Mesothelial cell of epicardium (in vitro differentiated cells): ENCODE results near the gene CCDC102B. TPM values are rescaled to one million over a fixed set of nuclear protein-coding genes. Genes with fewer than 3 reads are reported as not detected.

Experiments used
- DNase-seq, 2 experiments: peaks; one replicate each; pipeline ENCODE4 v3.0.0; 2021; ENCODE audit warnings: low spot score in 2 of 2; ENCODE audit not compliant: unreplicated experiment in 2 of 2
- H3K27ac Mint-ChIP-seq: 2 replicates; pipeline ENCODE4 v1.8.0; 2021; ENCODE audit warnings: mixed read lengths
- H3K27me3 Mint-ChIP-seq: 2 replicates; pipeline ENCODE4 v1.8.0; 2021; ENCODE audit warnings: low read depth, mixed read lengths
- H3K36me3 Mint-ChIP-seq: 2 replicates; pipeline ENCODE4 v1.8.0; 2021; ENCODE audit warnings: mixed read lengths
- H3K4me1 Mint-ChIP-seq: 2 replicates; pipeline ENCODE4 v1.8.0; 2021; ENCODE audit warnings: mixed read lengths
- H3K4me3 Mint-ChIP-seq: 2 replicates; pipeline ENCODE4 v1.8.0; 2021; ENCODE audit warnings: mild to moderate bottlenecking, moderate library complexity, mixed read lengths
- H3K9me3 Mint-ChIP-seq: 2 replicates; pipeline ENCODE4 v1.8.0; 2021; ENCODE audit warnings: mixed read lengths
- CTCF ChIP-seq: fragments of 200-600 bp; sonication (generic); IDR thresholded peaks from one replicate; pipeline ENCODE4 v1.5.0; 2021; ENCODE audit warnings: antibody characterized with exemption; ENCODE audit not compliant: unreplicated experiment
- total RNA-seq: library from RNA; stranded (reverse); gene quantifications from 3 replicates; pipeline ENCODE4 v1.2.1, GENCODE V29; 2021

CCDC102B gene
- total RNA-seq = 5.3 to 8.2 TPM (median 7.1 TPM) in 3 replicates

GRCh38 chr18:68797871-68798270, at the start of gene CCDC102B:
Gene CCDC102B (plus strand): TSS chr18:68798080. CDS start chr18:68836764, 38,684 bp downstream.
- TF ChIP-seq CTCF = no peak
- DNase-seq = no peak
- Mint-ChIP-seq H3K27me3 (no peaks in the 10 kb centered on the region), H3K4me3 (no peak within 1 kb of the TSS), H3K27ac (no peak within 1 kb of the TSS), H3K36me3 (no peaks in the 10 kb centered on the region), H3K9me3 (no peaks in the 10 kb centered on the region), H3K4me1 (peaks cover 2% of the 10 kb centered on the region)

- TF ChIP-seq CTCF = no peak
- Mint-ChIP-seq H3K4me3 (no peak overlapping the region), H3K9me3 (peaks cover 21% of the 10 kb centered on the region), H3K36me3 (peaks cover 3% of the 10 kb centered on the region), H3K4me1 (peaks cover 4% of the 10 kb centered on the region), H3K27ac (peak overlapping the region; percentile 44), H3K27me3 (no peaks in the 10 kb centered on the region)
- DNase-seq = no peak
Measured at GRCh38 chr18:68757126-68757525, 40.8 kb upstream of the CCDC102B start.

DNA sequence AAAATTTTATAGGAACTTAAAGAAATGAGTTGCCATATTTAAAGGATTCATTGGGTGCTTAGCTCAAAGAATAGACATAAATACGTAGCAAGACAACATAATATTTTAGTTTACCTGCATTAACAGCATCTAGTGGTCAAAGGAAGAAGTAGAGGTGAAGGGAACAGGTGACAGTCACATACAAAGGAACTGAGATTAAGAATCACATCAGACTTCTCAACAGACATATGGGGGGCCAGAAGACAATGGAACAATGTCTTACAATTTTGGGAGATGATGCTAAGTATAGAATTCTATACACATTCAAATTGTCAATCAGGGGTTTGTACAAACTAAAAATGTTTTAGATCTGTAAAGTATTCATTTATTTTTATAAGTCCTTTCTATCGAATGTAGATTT, 38.6 kb upstream of the CCDC102B start:
- Mint-ChIP-seq H3K4me3 (no peak overlapping the region), H3K36me3 (peaks cover 3% of the 10 kb centered on the region), H3K27me3 (no peaks in the 10 kb centered on the region), H3K4me1 (peaks cover 4% of the 10 kb centered on the region), H3K27ac (no peak overlapping the region), H3K9me3 (peaks cover 15% of the 10 kb centered on the region)
- no peak for TF ChIP-seq CTCF
- DNase-seq = no peak

- no peaks in the 10 kb centered on the region for H3K4me1 Mint-ChIP-seq
- TF ChIP-seq CTCF = no peak
- H3K27ac Mint-ChIP-seq = no peak overlapping the region
- no peak for DNase-seq
- H3K36me3 Mint-ChIP-seq = peaks cover 3% of the 10 kb centered on the region
- H3K4me3 Mint-ChIP-seq = no peak overlapping the region
- H3K9me3 Mint-ChIP-seq = peaks cover 13% of the 10 kb centered on the region
- no peaks in the 10 kb centered on the region for H3K27me3 Mint-ChIP-seq
Measured at GRCh38 chr18:68763083-68763482, 34.8 kb upstream of the CCDC102B start.

- no peak overlapping the region for H3K4me3 Mint-ChIP-seq
- H3K9me3 Mint-ChIP-seq = peaks cover 6% of the 10 kb centered on the region
- no peak for TF ChIP-seq CTCF
- H3K27ac Mint-ChIP-seq = no peak overlapping the region
- H3K36me3 Mint-ChIP-seq = peaks cover 3% of the 10 kb centered on the region
- no peaks in the 10 kb centered on the region for H3K4me1 Mint-ChIP-seq
- DNase-seq = no peak
- no peaks in the 10 kb centered on the region for H3K27me3 Mint-ChIP-seq
Measured at GRCh38 chr18:68764016-68764415, 33.9 kb upstream of the CCDC102B start.

DNA sequence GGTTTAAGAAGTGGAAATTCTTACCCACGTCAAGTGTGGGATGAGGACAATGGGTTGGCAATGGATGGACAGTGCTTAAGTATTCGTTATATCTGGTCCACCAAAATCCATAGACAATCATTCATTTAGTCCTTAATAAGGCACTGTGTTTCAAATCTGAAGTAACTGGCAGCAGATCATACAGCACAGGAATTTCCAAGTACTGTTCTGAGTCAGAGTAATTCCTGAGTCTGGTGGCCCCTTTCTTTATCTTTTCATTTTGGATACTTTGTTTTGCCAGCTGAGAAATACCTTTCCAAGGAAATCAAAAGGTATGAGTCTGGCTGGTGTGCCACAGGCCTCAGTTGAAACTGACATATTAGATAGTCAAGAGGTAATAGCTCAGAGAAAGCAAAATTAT, 31.4 kb upstream of the CCDC102B start:
- peaks cover 9% of the 10 kb centered on the region for H3K9me3 Mint-ChIP-seq
- DNase-seq = no peak
- no peaks in the 10 kb centered on the region for H3K27me3 Mint-ChIP-seq
- H3K36me3 Mint-ChIP-seq = no peaks in the 10 kb centered on the region
- H3K4me1 Mint-ChIP-seq = no peaks in the 10 kb centered on the region
- H3K4me3 Mint-ChIP-seq = no peak overlapping the region
- no peak overlapping the region for H3K27ac Mint-ChIP-seq
- TF ChIP-seq CTCF = no peak
